ENCODE results near the gene COL6A1.

COL6A1 gene

DNA sequence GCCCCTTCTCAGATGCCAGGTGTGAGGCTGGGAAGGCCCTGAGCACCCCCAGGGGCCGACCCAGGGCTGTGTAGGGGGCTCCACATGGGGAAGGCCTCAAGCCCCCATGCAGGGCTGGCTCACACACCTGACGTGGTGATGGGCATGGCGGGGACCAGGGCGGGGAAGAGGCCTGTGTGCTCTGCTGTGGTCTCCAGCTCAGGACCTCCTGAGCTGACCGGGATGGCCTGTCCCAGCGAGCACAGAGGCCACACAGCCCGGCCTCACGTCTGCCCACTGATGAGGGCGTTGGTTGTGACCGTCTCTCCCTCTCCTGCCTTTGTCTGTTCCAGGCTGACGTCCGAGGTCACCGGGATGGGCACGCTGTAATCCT lies 40.2 kb upstream of the COL6A1 start:
- DNase-seq (ENCODE audit: extremely low read depth, low read depth) = no peak
- H3K4me3 ChIP-seq (replicated peaks; ENCODE audit: low read depth, low read length) = no peak overlapping the region
- TF ChIP-seq, protein P1, sequence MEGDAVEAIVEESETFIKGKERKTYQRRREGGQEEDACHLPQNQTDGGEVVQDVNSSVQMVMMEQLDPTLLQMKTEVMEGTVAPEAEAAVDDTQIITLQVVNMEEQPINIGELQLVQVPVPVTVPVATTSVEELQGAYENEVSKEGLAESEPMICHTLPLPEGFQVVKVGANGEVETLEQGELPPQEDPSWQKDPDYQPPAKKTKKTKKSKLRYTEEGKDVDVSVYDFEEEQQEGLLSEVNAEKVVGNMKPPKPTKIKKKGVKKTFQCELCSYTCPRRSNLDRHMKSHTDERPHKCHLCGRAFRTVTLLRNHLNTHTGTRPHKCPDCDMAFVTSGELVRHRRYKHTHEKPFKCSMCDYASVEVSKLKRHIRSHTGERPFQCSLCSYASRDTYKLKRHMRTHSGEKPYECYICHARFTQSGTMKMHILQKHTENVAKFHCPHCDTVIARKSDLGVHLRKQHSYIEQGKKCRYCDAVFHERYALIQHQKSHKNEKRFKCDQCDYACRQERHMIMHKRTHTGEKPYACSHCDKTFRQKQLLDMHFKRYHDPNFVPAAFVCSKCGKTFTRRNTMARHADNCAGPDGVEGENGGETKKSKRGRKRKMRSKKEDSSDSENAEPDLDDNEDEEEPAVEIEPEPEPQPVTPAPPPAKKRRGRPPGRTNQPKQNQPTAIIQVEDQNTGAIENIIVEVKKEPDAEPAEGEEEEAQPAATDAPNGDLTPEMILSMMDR (IDR thresholded peaks at IDR 0.05; ENCODE audit: low read depth, low read length, missing control alignments) = no peak

GRCh38 chr21:45941717-45942546 lies 39.6 kb upstream of the COL6A1 start:
- no peak for DNase-seq (ENCODE audit: extremely low read depth, low read depth)
- TF ChIP-seq, protein P1 (IDR thresholded peaks at IDR 0.05; ENCODE audit: low read depth, low read length, missing control alignments) = no peak
- no peak overlapping the region for H3K4me3 ChIP-seq (replicated peaks; ENCODE audit: low read depth, low read length)

GRCh38 chr21:45942755-45943629 lies 38.6 kb upstream of the COL6A1 start:
- TF ChIP-seq, protein P1 (IDR thresholded peaks at IDR 0.05; ENCODE audit: low read depth, low read length, missing control alignments) = no peak
- no peak overlapping the region for H3K4me3 ChIP-seq (replicated peaks; ENCODE audit: low read depth, low read length)
- no peak for DNase-seq (ENCODE audit: extremely low read depth, low read depth)

DNA sequence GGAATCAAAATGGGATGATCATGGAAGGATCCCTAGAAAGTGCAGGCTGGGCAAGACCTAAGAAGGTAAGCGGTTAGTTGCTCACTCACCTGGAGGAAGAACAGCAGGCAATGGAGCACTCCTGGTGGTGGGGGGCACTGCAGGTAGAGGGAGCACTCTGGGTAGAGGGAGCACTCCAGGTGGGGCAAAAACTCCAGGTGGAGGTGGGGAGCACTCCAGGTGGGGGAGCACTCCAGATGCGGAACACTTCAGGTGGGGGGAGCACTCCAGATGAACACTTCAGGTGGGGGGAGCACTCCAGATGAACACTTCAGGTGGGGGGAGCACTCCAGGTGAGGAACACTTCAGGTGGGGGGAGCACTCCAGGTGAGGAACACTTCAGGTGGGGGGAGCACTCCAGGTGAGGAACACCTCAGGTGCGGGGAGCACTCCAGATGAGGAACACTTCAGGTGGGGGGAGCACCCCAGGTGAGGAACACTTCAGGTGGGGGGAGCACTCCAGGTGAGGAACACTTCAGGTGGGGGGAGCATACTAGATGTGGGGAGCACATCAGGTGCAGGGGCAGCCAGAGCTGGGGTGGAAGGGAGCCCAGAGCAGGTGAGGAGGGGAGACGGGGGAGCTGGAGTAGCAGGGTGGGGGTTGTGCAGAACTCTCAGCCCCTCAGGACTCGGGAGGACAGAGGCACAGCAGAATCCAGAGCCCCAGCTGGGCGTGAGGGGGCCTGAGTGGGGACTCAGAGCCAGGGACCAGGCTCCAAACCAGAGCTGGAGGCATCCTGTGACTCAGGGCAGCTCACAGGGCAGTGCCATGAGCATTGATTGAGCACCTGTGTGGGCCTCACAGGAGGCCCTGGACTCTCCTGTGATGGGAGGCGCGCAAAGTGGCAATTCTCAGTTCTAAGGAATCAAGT lies 37.7 kb upstream of the COL6A1 start:
- DNase-seq (ENCODE audit: extremely low read depth, low read depth) = no peak
- TF ChIP-seq, protein P1 (IDR thresholded peaks at IDR 0.05; ENCODE audit: low read depth, low read length, missing control alignments) = no peak
- no peak overlapping the region for H3K4me3 ChIP-seq (replicated peaks; ENCODE audit: low read depth, low read length)

- no peak overlapping the region for H3K4me3 ChIP-seq (replicated peaks; ENCODE audit: low read depth, low read length)
- no peak for DNase-seq (ENCODE audit: extremely low read depth, low read depth)
- TF ChIP-seq, protein P1 (IDR thresholded peaks at IDR 0.05; ENCODE audit: low read depth, low read length, missing control alignments) = no peak
Measured at GRCh38 chr21:45944601-45945000, 37.0 kb upstream of the COL6A1 start.

Data from HFF-Myc (cell line).